Muscle of back (tissue), 11 donors: ENCODE data around the gene PFN2. TPM values are rescaled to one million over a fixed set of nuclear protein-coding genes. Genes with fewer than 3 reads are reported as not detected.
"Not testable (repeated sequence)": the region's sequence is repeated elsewhere in the genome, so short reads cannot be mapped to it uniquely, and the experiment has no call there.

Experiments used
- DNase-seq, 3 donors: peaks; one replicate each; pipeline versions ENCODE4 v3.0.0 to v3.0.0-alpha.2; 2013
- polyA plus RNA-seq, 10 donors: library from polyadenylated mRNA; unstranded; fragments of 120-200 nt; gene quantifications; one replicate each; pipeline ENCODE4 v1.2.1, GENCODE V29; 2013; ENCODE audit not compliant: insufficient read length in 10 of 10

The PFN2 gene
- polyA plus RNA-seq, 10 donors: 226 to 291 (median 257) TPM

- DNase-seq: peak; percentile 86 to 96 (median 93)
These were observed 567 bp downstream of the PFN2 start for GRCh38 chr3:149969940-149970715.

GRCh38 chr3:149969110-149969939 lies 1.4 kb downstream of the PFN2 start:
- DNase-seq: peak; percentile 79 to 89 (median 82)

- peak in 1 of 3 donors; percentile 31 for DNase-seq
These were observed 2.5 kb downstream of the PFN2 start for GRCh38 chr3:149968216-149968615.

GRCh38 chr3:149967086-149967685 lies 3.5 kb downstream of the PFN2 start:
- DNase-seq: peak; percentile 58 to 75 (median 66)

- peak in 1 of 3 donors; percentile 18 for DNase-seq
These were observed 5.4 kb downstream of the PFN2 start for GRCh38 chr3:149965278-149965677.

GRCh38 chr3:149964291-149964690 lies 6.4 kb downstream of the PFN2 start:
- peak in 1 of 3 donors; percentile 45 for DNase-seq

GRCh38 chr3:149963485-149963884 lies 7.2 kb downstream of the PFN2 start:
- DNase-seq: no peak

GRCh38 chr3:149959443-149959842 lies 11.3 kb downstream of the PFN2 start:
- no peak for DNase-seq

- no peak for DNase-seq
These were observed 12.4 kb downstream of the PFN2 start for GRCh38 chr3:149958171-149958796.

- no peak for DNase-seq
These were observed 13.2 kb downstream of the PFN2 start for GRCh38 chr3:149957361-149958125.

GRCh38 chr3:149955449-149955848 lies 15.2 kb downstream of the PFN2 start:
- DNase-seq: no peak

GRCh38 chr3:149954812-149955211 lies 15.9 kb downstream of the PFN2 start:
- DNase-seq: no peak

- no peak for DNase-seq
These were observed 21.5 kb downstream of the PFN2 start for GRCh38 chr3:149949181-149949580.

GRCh38 chr3:149947231-149947630 lies 23.5 kb downstream of the PFN2 start:
- DNase-seq: no peak

GRCh38 chr3:149943966-149944365 lies 26.7 kb downstream of the PFN2 start:
- DNase-seq: not testable (repeated sequence)

- DNase-seq: no peak
These were observed 28.3 kb downstream of the PFN2 start for GRCh38 chr3:149942409-149942808.

GRCh38 chr3:149941946-149942345 lies 28.7 kb downstream of the PFN2 start:
- DNase-seq: no peak

- no peak for DNase-seq
These were observed 29.5 kb downstream of the PFN2 start for GRCh38 chr3:149941186-149941585.

GRCh38 chr3:149938392-149939055 lies 32.2 kb downstream of the PFN2 start:
- DNase-seq: not testable (repeated sequence)

- peak; percentile 25 to 54 (median 27) for DNase-seq
These were observed 33.9 kb downstream of the PFN2 start for GRCh38 chr3:149936812-149937230.

- no peak for DNase-seq
These were observed 36.2 kb downstream of the PFN2 start for GRCh38 chr3:149934524-149934923.
